ENCODE measurements around the gene DNAJC5G. TPM values are rescaled to one million over a fixed set of nuclear protein-coding genes. Genes with fewer than 3 reads are reported as not detected.

DNAJC5G gene
- total and polyA plus RNA-seq, 2 donors (not counting 1 experiment from before 2014, with no cell fraction given), result not detected

DNA sequence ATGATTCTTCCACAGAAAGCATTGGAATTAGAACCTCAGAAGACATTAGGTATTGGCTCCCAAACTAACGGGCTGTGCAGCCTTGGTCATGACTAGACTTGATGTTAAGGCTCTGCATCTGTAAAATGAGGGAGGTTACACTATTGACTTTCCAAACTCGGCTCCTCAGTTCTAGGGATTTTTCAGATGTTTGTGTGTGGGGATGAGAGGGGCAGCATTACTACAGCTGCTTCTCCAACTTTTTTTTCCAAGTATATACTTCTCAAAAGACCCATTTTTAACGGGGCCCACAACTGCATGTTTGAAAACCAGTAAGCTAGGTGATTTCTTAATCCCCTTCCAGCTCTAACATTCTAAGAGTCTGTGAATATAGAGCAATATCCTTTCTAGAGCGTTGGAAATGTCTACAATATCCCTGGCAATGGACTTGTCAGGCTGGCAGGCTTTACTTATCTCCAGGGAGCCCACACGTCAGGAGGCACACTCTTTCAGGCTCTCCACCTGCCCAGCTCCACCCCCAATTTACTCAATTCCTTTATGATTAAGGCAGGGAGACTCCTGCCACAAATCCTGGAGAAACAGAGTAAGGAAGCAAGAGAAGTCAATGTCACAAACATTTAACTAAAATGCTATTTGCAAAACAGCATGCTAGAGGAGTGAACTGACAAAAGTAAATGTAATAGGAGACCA is 48.5 kb downstream of the DNAJC5G start:
- TF ChIP-seq EZH2 (IDR thresholded peaks at IDR 0.05; ENCODE audit: low read length, missing control alignments), result no peak
- TF ChIP-seq, protein P1, sequence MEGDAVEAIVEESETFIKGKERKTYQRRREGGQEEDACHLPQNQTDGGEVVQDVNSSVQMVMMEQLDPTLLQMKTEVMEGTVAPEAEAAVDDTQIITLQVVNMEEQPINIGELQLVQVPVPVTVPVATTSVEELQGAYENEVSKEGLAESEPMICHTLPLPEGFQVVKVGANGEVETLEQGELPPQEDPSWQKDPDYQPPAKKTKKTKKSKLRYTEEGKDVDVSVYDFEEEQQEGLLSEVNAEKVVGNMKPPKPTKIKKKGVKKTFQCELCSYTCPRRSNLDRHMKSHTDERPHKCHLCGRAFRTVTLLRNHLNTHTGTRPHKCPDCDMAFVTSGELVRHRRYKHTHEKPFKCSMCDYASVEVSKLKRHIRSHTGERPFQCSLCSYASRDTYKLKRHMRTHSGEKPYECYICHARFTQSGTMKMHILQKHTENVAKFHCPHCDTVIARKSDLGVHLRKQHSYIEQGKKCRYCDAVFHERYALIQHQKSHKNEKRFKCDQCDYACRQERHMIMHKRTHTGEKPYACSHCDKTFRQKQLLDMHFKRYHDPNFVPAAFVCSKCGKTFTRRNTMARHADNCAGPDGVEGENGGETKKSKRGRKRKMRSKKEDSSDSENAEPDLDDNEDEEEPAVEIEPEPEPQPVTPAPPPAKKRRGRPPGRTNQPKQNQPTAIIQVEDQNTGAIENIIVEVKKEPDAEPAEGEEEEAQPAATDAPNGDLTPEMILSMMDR (conservative IDR thresholded peaks at IDR 0.05 in 1 of 2, IDR thresholded peaks at IDR 0.05 in 1 of 2; ENCODE audit: low read depth in 1 of 2, low read length in 2 of 2), result no peak
- peak overlapping the region; percentile 99 for H3K4me2 ChIP-seq (ENCODE audit: extremely low read depth, insufficient read depth, low read length)

DNA sequence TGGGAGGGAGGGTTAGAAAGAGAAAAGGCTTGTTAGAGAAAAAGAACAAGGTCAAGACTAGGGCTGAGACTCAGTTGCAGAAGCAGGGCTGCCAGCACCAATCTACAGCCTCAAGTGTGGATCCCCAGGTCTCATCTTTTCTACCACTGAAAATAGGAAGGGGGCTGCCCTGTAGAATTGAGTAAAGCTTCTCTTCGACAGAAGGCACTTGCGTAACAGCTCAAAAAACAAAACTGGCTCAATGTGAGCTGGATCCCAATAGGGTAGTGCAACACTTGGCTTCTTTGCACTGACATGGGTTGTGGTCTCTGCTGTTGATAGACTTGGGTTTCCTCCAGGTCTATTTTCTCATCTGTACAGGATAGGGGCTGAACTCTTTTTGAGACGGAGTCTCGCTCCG is 49.5 kb downstream of the DNAJC5G start:
- no peaks in the 10 kb centered on the region for H3K27me3 ChIP-seq (ENCODE audit: control insufficient read depth, insufficient read depth, low read length)
- TF ChIP-seq, protein P1 (conservative IDR thresholded peaks at IDR 0.05 in 1 of 2, IDR thresholded peaks at IDR 0.05 in 1 of 2; ENCODE audit: low read depth in 1 of 2, low read length in 2 of 2), result no peak
- no peak for TF ChIP-seq EZH2 (IDR thresholded peaks at IDR 0.05; ENCODE audit: low read length, missing control alignments)
- no peak overlapping the region for H2AFZ ChIP-seq (ENCODE audit: low read length)
- no peak overlapping the region for H3K4me2 ChIP-seq (ENCODE audit: extremely low read depth, insufficient read depth, low read length)
- H3K9me3 ChIP-seq (ENCODE audit: control insufficient read depth, insufficient read depth, low read depth, low read length), result no peaks in the 10 kb centered on the region
- no peaks in the 10 kb centered on the region for H4K20me1 ChIP-seq (ENCODE audit: control insufficient read depth, extremely low read depth, insufficient read depth, low read length)
- peaks cover 15% of the 10 kb centered on the region for H3K4me1 ChIP-seq (ENCODE audit: control insufficient read depth, extremely low read depth, insufficient read depth, low read length)
- H3K4me3 ChIP-seq (replicated peaks in 1 of 4; ENCODE audit: control extremely low read depth in 1 of 4, insufficient read depth in 1 of 4, low read depth in 3 of 4, low read length in 4 of 4), result no peak overlapping the region
- DNase-seq (ENCODE audit: low read depth in 2 of 2), result no peak
- peaks cover 8% of the 10 kb centered on the region for H3K79me2 ChIP-seq (ENCODE audit: control insufficient read depth, insufficient read depth, low read length)
- H3K27ac ChIP-seq (ENCODE audit: insufficient read depth, low read length), result no peak overlapping the region
- H3K36me3 ChIP-seq (ENCODE audit: control insufficient read depth, insufficient read depth, low read length), result peaks cover 14% of the 10 kb centered on the region
- no peak overlapping the region for H3K9ac ChIP-seq (ENCODE audit: insufficient read depth, low read length)

More for the DNA sequence above, 48.5 kb downstream of the DNAJC5G start:
- peaks cover 15% of the 10 kb centered on the region for H3K4me1 ChIP-seq (ENCODE audit: control insufficient read depth, extremely low read depth, insufficient read depth, low read length)
- peak overlapping the region; percentile 48 to 99 (median 84) for H3K4me3 ChIP-seq (replicated peaks in 1 of 4; ENCODE audit: control extremely low read depth in 1 of 4, insufficient read depth in 1 of 4, low read depth in 3 of 4, low read length in 4 of 4)
- H3K27ac ChIP-seq (ENCODE audit: insufficient read depth, low read length), result peak overlapping the region; percentile 93
- DNase-seq (ENCODE audit: low read depth in 2 of 2), result no peak
- no peaks in the 10 kb centered on the region for H4K20me1 ChIP-seq (ENCODE audit: control insufficient read depth, extremely low read depth, insufficient read depth, low read length)
- H3K79me2 ChIP-seq (ENCODE audit: control insufficient read depth, insufficient read depth, low read length), result peaks cover 8% of the 10 kb centered on the region
- peak overlapping the region; percentile 82 for H3K9ac ChIP-seq (ENCODE audit: insufficient read depth, low read length)
- H3K36me3 ChIP-seq (ENCODE audit: control insufficient read depth, insufficient read depth, low read length), result peaks cover 9% of the 10 kb centered on the region
- H2AFZ ChIP-seq (ENCODE audit: low read length), result peak overlapping the region; percentile 11
- H3K9me3 ChIP-seq (ENCODE audit: control insufficient read depth, insufficient read depth, low read depth, low read length), result no peaks in the 10 kb centered on the region
- H3K27me3 ChIP-seq (ENCODE audit: control insufficient read depth, insufficient read depth, low read length), result no peaks in the 10 kb centered on the region

Other genes with a start within 250 kb of the DNAJC5G start
- 17.5 and 22.6 TPM in 2 replicates for gene TMEM214, start 242.5 kb upstream of the DNAJC5G start, total RNA-seq
- 115 and 127 TPM in 2 replicates for gene TMEM214, start 242.5 kb upstream of the DNAJC5G start, polyA plus RNA-seq
- 19.8 TPM in 2 replicates for gene AGBL5, start 223.8 kb upstream of the DNAJC5G start, total RNA-seq
- 20.9 and 26.1 TPM in 2 replicates for gene AGBL5, start 223.8 kb upstream of the DNAJC5G start, polyA plus RNA-seq
- gene OST4, start 203.8 kb upstream of the DNAJC5G start, total RNA-seq, result 479 and 505 TPM in 2 replicates
- 1,054 and 1,265 TPM in 2 replicates for gene OST4, start 203.8 kb upstream of the DNAJC5G start, polyA plus RNA-seq
- gene EMILIN1, start 196.8 kb upstream of the DNAJC5G start, total RNA-seq, result 187 and 251 TPM in 2 replicates
- 44.3 and 46.8 TPM in 2 replicates for gene EMILIN1, start 196.8 kb upstream of the DNAJC5G start, polyA plus RNA-seq
- gene KHK, start 188.7 kb upstream of the DNAJC5G start, total RNA-seq, result 1.0 and 1.3 TPM in 2 replicates
- gene KHK, start 188.7 kb upstream of the DNAJC5G start, polyA plus RNA-seq, result 0.17 and 0.54 TPM in 2 replicates
- gene CGREF1, start 156.3 kb upstream of the DNAJC5G start, total RNA-seq, result 2.3 and 10.0 TPM in 2 replicates
- 1.5 and 1.9 TPM in 2 replicates for gene CGREF1, start 156.3 kb upstream of the DNAJC5G start, polyA plus RNA-seq
- gene ABHD1, start 151.6 kb upstream of the DNAJC5G start, total RNA-seq, result 0.17 and 0.26 TPM in 2 replicates
- 0.08 and 0.10 TPM in 2 replicates for gene ABHD1, start 151.6 kb upstream of the DNAJC5G start, polyA plus RNA-seq
- gene PREB, start 140.8 kb upstream of the DNAJC5G start, total RNA-seq, result 36.0 and 39.8 TPM in 2 replicates
- 42.9 and 48.5 TPM in 2 replicates for gene PREB, start 140.8 kb upstream of the DNAJC5G start, polyA plus RNA-seq
- not detected in 2 replicates for gene PRR30, start 136.0 kb upstream of the DNAJC5G start, total RNA-seq
- gene PRR30, start 136.0 kb upstream of the DNAJC5G start, polyA plus RNA-seq, result not detected in 2 replicates
- under 0.01 TPM in 1 of 2 replicates, not detected in the other for gene TCF23, start 126.4 kb upstream of the DNAJC5G start, total RNA-seq
- gene TCF23, start 126.4 kb upstream of the DNAJC5G start, polyA plus RNA-seq, result not detected in 2 replicates
- 202 and 235 TPM in 2 replicates for gene ATRAID, start 63.4 kb upstream of the DNAJC5G start, total RNA-seq
- gene ATRAID, start 63.4 kb upstream of the DNAJC5G start, polyA plus RNA-seq, result 176 and 238 TPM in 2 replicates
- 13.9 and 18.5 TPM in 2 replicates for gene SLC5A6, start 63.2 kb upstream of the DNAJC5G start, total RNA-seq
- 11.5 and 21.0 TPM in 2 replicates for gene SLC5A6, start 63.2 kb upstream of the DNAJC5G start, polyA plus RNA-seq
- 32.0 and 33.1 TPM in 2 replicates for gene CAD, start 58.1 kb upstream of the DNAJC5G start, total RNA-seq
- 11.9 and 21.5 TPM in 2 replicates for gene CAD, start 58.1 kb upstream of the DNAJC5G start, polyA plus RNA-seq
- under 0.01 TPM in 1 of 2 replicates, not detected in the other for gene SLC30A3, start 12.4 kb upstream of the DNAJC5G start, total RNA-seq
- gene SLC30A3, start 12.4 kb upstream of the DNAJC5G start, polyA plus RNA-seq, result 0.12 and 0.38 TPM in 2 replicates
- gene TRIM54, start 7.0 kb downstream of the DNAJC5G start, total RNA-seq, result 0.17 TPM in 1 of 2 replicates, not detected in the other
- gene TRIM54, start 7.0 kb downstream of the DNAJC5G start, polyA plus RNA-seq, result 0.06 TPM in 1 of 2 replicates, not detected in the other
- 1.2 and 1.3 TPM in 2 replicates for gene UCN, start 33.0 kb downstream of the DNAJC5G start, total RNA-seq
- 0.14 TPM in 1 of 2 replicates, not detected in the other for gene UCN, start 33.0 kb downstream of the DNAJC5G start, polyA plus RNA-seq
- 65.2 and 83.2 TPM in 2 replicates for gene MPV17, start 47.7 kb downstream of the DNAJC5G start, total RNA-seq
- gene MPV17, start 47.7 kb downstream of the DNAJC5G start, polyA plus RNA-seq, result 272 and 289 TPM in 2 replicates
- 18.2 and 19.2 TPM in 2 replicates for gene GTF3C2, start 81.3 kb downstream of the DNAJC5G start, total RNA-seq
- 30.2 and 41.8 TPM in 2 replicates for gene GTF3C2, start 81.3 kb downstream of the DNAJC5G start, polyA plus RNA-seq
- 28.6 and 28.8 TPM in 2 replicates for gene EIF2B4, start 94.9 kb downstream of the DNAJC5G start, total RNA-seq
- gene EIF2B4, start 94.9 kb downstream of the DNAJC5G start, polyA plus RNA-seq, result 29.8 and 41.2 TPM in 2 replicates
- gene SNX17, start 95.2 kb downstream of the DNAJC5G start, total RNA-seq, result 152 and 155 TPM in 2 replicates
- gene SNX17, start 95.2 kb downstream of the DNAJC5G start, polyA plus RNA-seq, result 118 and 134 TPM in 2 replicates
- 7.7 and 8.4 TPM in 2 replicates for gene ZNF513, start 105.3 kb downstream of the DNAJC5G start, total RNA-seq
- gene ZNF513, start 105.3 kb downstream of the DNAJC5G start, polyA plus RNA-seq, result 7.0 and 7.4 TPM in 2 replicates
- gene PPM1G, start 134.2 kb downstream of the DNAJC5G start, total RNA-seq, result 63.4 and 67.0 TPM in 2 replicates
- 54.7 and 85.4 TPM in 2 replicates for gene PPM1G, start 134.2 kb downstream of the DNAJC5G start, polyA plus RNA-seq
- 68.1 and 77.5 TPM in 2 replicates for gene NRBP1, start 153.2 kb downstream of the DNAJC5G start, total RNA-seq
- 169 and 192 TPM in 2 replicates for gene NRBP1, start 153.2 kb downstream of the DNAJC5G start, polyA plus RNA-seq
- 0.33 TPM in 1 of 2 replicates, not detected in the other for gene KRTCAP3, start 166.9 kb downstream of the DNAJC5G start, total RNA-seq
- gene KRTCAP3, start 166.9 kb downstream of the DNAJC5G start, polyA plus RNA-seq, result 0.12 and 0.22 TPM in 2 replicates
- gene IFT172, start 214.3 kb downstream of the DNAJC5G start, total RNA-seq, result 28.5 and 33.0 TPM in 2 replicates
- 10.9 and 11.2 TPM in 2 replicates for gene IFT172, start 214.3 kb downstream of the DNAJC5G start, polyA plus RNA-seq
- gene FNDC4, start 219.8 kb downstream of the DNAJC5G start, total RNA-seq, result 12.8 and 18.3 TPM in 2 replicates
- gene FNDC4, start 219.8 kb downstream of the DNAJC5G start, polyA plus RNA-seq, result 9.6 and 15.2 TPM in 2 replicates
- 0.26 and 0.50 TPM in 2 replicates for gene GCKR, start 221.4 kb downstream of the DNAJC5G start, total RNA-seq
- 0.16 and 0.35 TPM in 2 replicates for gene GCKR, start 221.4 kb downstream of the DNAJC5G start, polyA plus RNA-seq

Measured in fibroblast of lung (primary cell).